SH-SY5Y (cell line): ENCODE measurements around the gene ANKRD63.

Experiments used
- GATA2 ChIP-seq: IDR thresholded peaks from 2 replicates; pipeline ENCODE4 v1.6.1; 2011; ENCODE audit warnings: mild to moderate bottlenecking, low read depth, low read length
- GATA3 ChIP-seq: IDR thresholded peaks from 2 replicates; pipeline ENCODE4 v1.6.1; 2011; ENCODE audit warnings: low read depth, mild to moderate bottlenecking, low read length, moderate library complexity

The ANKRD63 gene

GRCh38 chr15:40322531-40323238 lies 39.8 kb upstream of the ANKRD63 start:
- TF ChIP-seq GATA3, result no peak
- no peak for TF ChIP-seq GATA2

GRCh38 chr15:40320931-40321371 lies 38.1 kb upstream of the ANKRD63 start:
- TF ChIP-seq GATA3 (no peak), GATA2 (no peak)

- no peak for TF ChIP-seq GATA2
- no peak for TF ChIP-seq GATA3
Measured at GRCh38 chr15:40320409-40320808, 37.5 kb upstream of the ANKRD63 start.

- TF ChIP-seq GATA3 (no peak), GATA2 (no peak)
Measured at GRCh38 chr15:40317580-40317979, 34.7 kb upstream of the ANKRD63 start.

- no peak for TF ChIP-seq GATA3
- no peak for TF ChIP-seq GATA2
Measured at GRCh38 chr15:40316931-40317330, 34.1 kb upstream of the ANKRD63 start.

GRCh38 chr15:40314723-40315276 lies 31.9 kb upstream of the ANKRD63 start:
- TF ChIP-seq GATA2 (no peak), GATA3 (no peak)

GRCh38 chr15:40313531-40314398 lies 30.9 kb upstream of the ANKRD63 start:
- TF ChIP-seq GATA3 (no peak), GATA2 (peak; percentile 18; the same call in 1 of the 2 replicates)

- no peak for TF ChIP-seq GATA3
- no peak for TF ChIP-seq GATA2
Measured at GRCh38 chr15:40312370-40313158, 29.7 kb upstream of the ANKRD63 start.

GRCh38 chr15:40310993-40311392 lies 28.1 kb upstream of the ANKRD63 start:
- TF ChIP-seq GATA2 (no peak), GATA3 (no peak)

GRCh38 chr15:40310001-40310959 lies 27.4 kb upstream of the ANKRD63 start:
- no peak for TF ChIP-seq GATA2
- TF ChIP-seq GATA3, result no peak

GRCh38 chr15:40309344-40309862 lies 26.5 kb upstream of the ANKRD63 start:
- TF ChIP-seq GATA2 (no peak), GATA3 (no peak)

- TF ChIP-seq GATA3, result no peak
Measured at GRCh38 chr15:40307421-40308211, 24.8 kb upstream of the ANKRD63 start, which contains the start of gene PLCB2. PLCB2 (minus strand) TSS chr15:40307935; CDS start chr15:40307672, 263 bp downstream.

- TF ChIP-seq GATA3 (no peak), GATA2 (no peak)
Measured at GRCh38 chr15:40306908-40307307, 24.0 kb upstream of the ANKRD63 start.

GRCh38 chr15:40306371-40306770 lies 23.5 kb upstream of the ANKRD63 start:
- TF ChIP-seq GATA3, result no peak
- no peak for TF ChIP-seq GATA2
